OCI-LY7 (cell line): ENCODE data around the gene MYO18A.

Experiments
- EZH2phosphoT487 ChIP-seq: fragments of 200-600 bp; sonication (generic); IDR thresholded peaks from 2 replicates; pipeline ENCODE4 v1.6.1; 2018; ENCODE audit warnings: low read depth, borderline replicate concordance, mild to moderate bottlenecking, mixed run types, antibody characterized with exemption, low read length, moderate library complexity, mixed read lengths
- TF ChIP-seq, protein P1 (sequence below): fragments of 200-600 bp; sonication (generic); conservative IDR thresholded peaks from 2 replicates; pipeline ENCODE4 v1.5.1; 2014; ENCODE audit warnings: mild to moderate bottlenecking, antibody characterized with exemption, low read length, moderate library complexity, mixed read lengths

GRCh38 chr17:29181226-29181625 lies 1.0 kb upstream of the MYO18A start:
- TF ChIP-seq, protein P1, sequence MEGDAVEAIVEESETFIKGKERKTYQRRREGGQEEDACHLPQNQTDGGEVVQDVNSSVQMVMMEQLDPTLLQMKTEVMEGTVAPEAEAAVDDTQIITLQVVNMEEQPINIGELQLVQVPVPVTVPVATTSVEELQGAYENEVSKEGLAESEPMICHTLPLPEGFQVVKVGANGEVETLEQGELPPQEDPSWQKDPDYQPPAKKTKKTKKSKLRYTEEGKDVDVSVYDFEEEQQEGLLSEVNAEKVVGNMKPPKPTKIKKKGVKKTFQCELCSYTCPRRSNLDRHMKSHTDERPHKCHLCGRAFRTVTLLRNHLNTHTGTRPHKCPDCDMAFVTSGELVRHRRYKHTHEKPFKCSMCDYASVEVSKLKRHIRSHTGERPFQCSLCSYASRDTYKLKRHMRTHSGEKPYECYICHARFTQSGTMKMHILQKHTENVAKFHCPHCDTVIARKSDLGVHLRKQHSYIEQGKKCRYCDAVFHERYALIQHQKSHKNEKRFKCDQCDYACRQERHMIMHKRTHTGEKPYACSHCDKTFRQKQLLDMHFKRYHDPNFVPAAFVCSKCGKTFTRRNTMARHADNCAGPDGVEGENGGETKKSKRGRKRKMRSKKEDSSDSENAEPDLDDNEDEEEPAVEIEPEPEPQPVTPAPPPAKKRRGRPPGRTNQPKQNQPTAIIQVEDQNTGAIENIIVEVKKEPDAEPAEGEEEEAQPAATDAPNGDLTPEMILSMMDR: no peak
- TF ChIP-seq EZH2phosphoT487: no peak
